GM12878 (cell line): ENCODE measurements around the gene BNC2. TPM values are rescaled to one million over a fixed set of nuclear protein-coding genes. Genes with fewer than 3 reads are reported as not detected.

Source experiments
- BCL11A ChIP-seq: IDR thresholded peaks from 2 replicates; pipeline ENCODE4 v1.6.1; 2011; ENCODE audit warnings: low read depth, low read length
- CHD1 ChIP-seq: IDR thresholded peaks from 2 replicates; pipeline ENCODE4 v1.6.1; 2012; ENCODE audit warnings: low read depth, low read length, improper control_type of control experiment
- CHD2 ChIP-seq: IDR thresholded peaks from 2 replicates; pipeline ENCODE4 v1.6.1; 2011; ENCODE audit warnings: low read depth, low read length, improper control_type of control experiment, borderline replicate concordance
- EED ChIP-seq: sonication (generic); IDR thresholded peaks from 2 replicates; pipeline ENCODE4 v1.6.1; 2016; ENCODE audit warnings: antibody characterized with exemption, low read depth
- FOXK2 ChIP-seq: fragments of 450-650 bp; IDR thresholded peaks from 2 replicates; pipeline ENCODE4 v1.6.1; 2017; ENCODE audit warnings: mild to moderate bottlenecking, moderate library complexity
- NBN ChIP-seq: fragments of 450-650 bp; IDR thresholded peaks from 2 replicates; pipeline ENCODE4 v1.6.1; 2016
- PAX5 ChIP-seq: IDR thresholded peaks from 2 replicates; pipeline ENCODE4 v1.6.1; 2011; ENCODE audit warnings: low read depth, low read length, borderline replicate concordance
- RAD51 ChIP-seq: fragments of 450-650 bp; IDR thresholded peaks from 2 replicates; pipeline ENCODE4 v1.6.1; 2016; ENCODE audit warnings: moderate library complexity, mild to moderate bottlenecking, inconsistent platforms
- RELA ChIP-seq: fragments of 450-650 bp; IDR thresholded peaks from 2 replicates; pipeline ENCODE4 v1.8.0; 2014; ENCODE audit warnings: borderline replicate concordance; ENCODE audit not compliant: partially characterized antibody
- STAT3 ChIP-seq: IDR thresholded peaks from 2 replicates; pipeline ENCODE4 v1.6.1; 2011; ENCODE audit warnings: low read depth, low read length, improper control_type of control experiment
- TAF1 ChIP-seq: IDR thresholded peaks from 2 replicates; pipeline ENCODE4 v1.6.1; 2011; ENCODE audit warnings: mild to moderate bottlenecking, low read depth, low read length, borderline replicate concordance
- TCF3 ChIP-seq: IDR thresholded peaks from 2 replicates; pipeline ENCODE4 v1.6.1; 2012; ENCODE audit warnings: low read depth, mild to moderate bottlenecking, low read length, borderline replicate concordance; ENCODE audit not compliant: insufficient read depth
- polyA plus RNA-seq, 11 experiments: library from polyadenylated mRNA; depleted of rRNA in 4 of 11; unstranded in 6 of 11; stranded (reverse) in 5 of 11; fragments of >200 nt; fragmentation: Nextera tagmentation in 4 of 11; fragmentation: Illumina TruSeq in 1 of 11; extraction: Ambion mirVana in 4 of 11; extraction: Trizol in 1 of 11; gene quantifications; 1 replicate in 1 of 11; 2 replicates in 10 of 11; pipeline versions ENCODE4 v1.2.1 to v1.2.3, GENCODE V29; 2011 to 2016; ENCODE audit warnings: inconsistent platforms in 2 of 11, missing spikeins in 2 of 11, low read depth in 1 of 11
- total RNA-seq, 4 experiments: library from RNA; depleted of rRNA in 3 of 4; stranded (reverse); fragments of >200 nt in 3 of 4; fragmentation: Illumina TruSeq in 1 of 4; extraction: Trizol in 1 of 4; gene quantifications; 2 replicates each; pipeline versions ENCODE4 v1.2.1 to v1.2.3, GENCODE V29; 2013 to 2021
- TF ChIP-seq, protein P1 (sequence below): IDR thresholded peaks from 2 replicates; pipeline ENCODE4 v1.6.1; 2012; ENCODE audit warnings: low read length, inconsistent platforms
- TF ChIP-seq, protein P2 (sequence below): IDR thresholded peaks from 2 replicates; pipeline ENCODE4 v1.6.1; 2012; ENCODE audit warnings: low read depth, low read length, improper control_type of control experiment
- TF ChIP-seq, protein P3 (sequence below): fragments of 450-650 bp; IDR thresholded peaks from 2 replicates; pipeline ENCODE4 v1.6.1; 2017; ENCODE audit warnings: borderline replicate concordance

Gene BNC2
- total and polyA plus RNA-seq, 10 of the 15 experiments (the other 5 are each of a cell fraction or from before 2014, with no cell fraction given), result 0.05 to 14.5 (median 0.26) TPM

DNA sequence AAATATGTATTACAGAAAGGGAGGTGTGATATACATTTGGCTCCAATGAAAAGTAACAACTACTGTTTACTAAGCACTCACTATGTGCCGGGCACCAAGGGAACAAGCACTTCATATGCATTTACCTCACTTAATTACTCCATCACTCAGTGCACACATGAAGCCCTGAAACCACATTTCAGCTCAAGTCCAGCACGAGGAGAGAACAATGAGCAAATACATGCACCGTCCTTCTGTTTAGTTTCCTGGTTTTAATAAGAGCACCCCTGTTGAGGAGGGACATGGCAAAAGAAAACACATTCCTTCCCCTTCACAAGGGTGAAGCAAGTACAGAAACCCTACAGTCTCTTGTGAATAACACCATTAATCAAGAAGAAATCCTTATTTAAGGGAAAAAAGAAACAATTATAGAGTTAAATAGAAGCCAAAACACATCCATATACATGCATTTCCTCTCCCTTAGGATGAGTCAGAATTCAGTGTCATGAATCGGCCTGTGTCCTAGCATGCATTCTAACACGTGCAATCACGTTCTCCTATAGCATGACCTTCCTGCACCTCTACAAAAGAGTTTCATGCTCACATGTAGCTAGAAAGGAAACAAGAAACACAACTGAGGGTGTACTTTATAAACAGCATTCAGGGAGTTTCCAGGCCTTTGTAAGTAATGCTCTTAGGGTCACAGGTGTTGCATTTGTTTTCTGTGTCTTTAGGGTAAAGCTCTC, 411.6 kb downstream of the BNC2 start (continued):
- TF ChIP-seq, protein P1, sequence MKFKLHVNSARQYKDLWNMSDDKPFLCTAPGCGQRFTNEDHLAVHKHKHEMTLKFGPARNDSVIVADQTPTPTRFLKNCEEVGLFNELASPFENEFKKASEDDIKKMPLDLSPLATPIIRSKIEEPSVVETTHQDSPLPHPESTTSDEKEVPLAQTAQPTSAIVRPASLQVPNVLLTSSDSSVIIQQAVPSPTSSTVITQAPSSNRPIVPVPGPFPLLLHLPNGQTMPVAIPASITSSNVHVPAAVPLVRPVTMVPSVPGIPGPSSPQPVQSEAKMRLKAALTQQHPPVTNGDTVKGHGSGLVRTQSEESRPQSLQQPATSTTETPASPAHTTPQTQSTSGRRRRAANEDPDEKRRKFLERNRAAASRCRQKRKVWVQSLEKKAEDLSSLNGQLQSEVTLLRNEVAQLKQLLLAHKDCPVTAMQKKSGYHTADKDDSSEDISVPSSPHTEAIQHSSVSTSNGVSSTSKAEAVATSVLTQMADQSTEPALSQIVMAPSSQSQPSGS, result no peak
- TF ChIP-seq TCF3, result no peak
- peak; percentile 78 for TF ChIP-seq FOXK2
- TF ChIP-seq, protein P2, sequence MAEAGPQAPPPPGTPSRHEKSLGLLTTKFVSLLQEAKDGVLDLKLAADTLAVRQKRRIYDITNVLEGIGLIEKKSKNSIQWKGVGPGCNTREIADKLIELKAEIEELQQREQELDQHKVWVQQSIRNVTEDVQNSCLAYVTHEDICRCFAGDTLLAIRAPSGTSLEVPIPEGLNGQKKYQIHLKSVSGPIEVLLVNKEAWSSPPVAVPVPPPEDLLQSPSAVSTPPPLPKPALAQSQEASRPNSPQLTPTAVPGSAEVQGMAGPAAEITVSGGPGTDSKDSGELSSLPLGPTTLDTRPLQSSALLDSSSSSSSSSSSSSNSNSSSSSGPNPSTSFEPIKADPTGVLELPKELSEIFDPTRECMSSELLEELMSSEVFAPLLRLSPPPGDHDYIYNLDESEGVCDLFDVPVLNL, result no peak
- TF ChIP-seq PAX5, result no peak
- TF ChIP-seq STAT3, result no peak
- TF ChIP-seq RAD51, result peak; percentile 61
- no peak for TF ChIP-seq CHD1
- TF ChIP-seq NBN, result 0 out of 2 replicates have a peak, but pooled peaks have one; percentile 38
- peak; percentile 85 for TF ChIP-seq RELA
- no peak for TF ChIP-seq BCL11A
- TF ChIP-seq CHD2, result no peak
- no peak for TF ChIP-seq TAF1
- TF ChIP-seq, protein P3, sequence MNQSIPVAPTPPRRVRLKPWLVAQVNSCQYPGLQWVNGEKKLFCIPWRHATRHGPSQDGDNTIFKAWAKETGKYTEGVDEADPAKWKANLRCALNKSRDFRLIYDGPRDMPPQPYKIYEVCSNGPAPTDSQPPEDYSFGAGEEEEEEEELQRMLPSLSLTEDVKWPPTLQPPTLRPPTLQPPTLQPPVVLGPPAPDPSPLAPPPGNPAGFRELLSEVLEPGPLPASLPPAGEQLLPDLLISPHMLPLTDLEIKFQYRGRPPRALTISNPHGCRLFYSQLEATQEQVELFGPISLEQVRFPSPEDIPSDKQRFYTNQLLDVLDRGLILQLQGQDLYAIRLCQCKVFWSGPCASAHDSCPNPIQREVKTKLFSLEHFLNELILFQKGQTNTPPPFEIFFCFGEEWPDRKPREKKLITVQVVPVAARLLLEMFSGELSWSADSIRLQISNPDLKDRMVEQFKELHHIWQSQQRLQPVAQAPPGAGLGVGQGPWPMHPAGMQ, result no peak
- peak; percentile 35; the same call in 1 of the 2 replicates for TF ChIP-seq EED
- TF ChIP-seq, all 136 proteins: peak for 22
